ENCODE results near the gene KRT16. TPM values are rescaled to one million over a fixed set of nuclear protein-coding genes. Genes with fewer than 3 reads are reported as not detected.
"Not testable (repeated sequence)": the region's sequence is repeated elsewhere in the genome, so short reads cannot be mapped to it uniquely, and the experiment has no call there.

KRT16 gene
- total and polyA plus RNA-seq, 10 of the 15 experiments (the other 5 are each of a cell fraction or from before 2014, with no cell fraction given), result 0.07 TPM; not detected in 9

- TF ChIP-seq E2F8 (IDR thresholded peaks at IDR 0.05; ENCODE audit: low read depth, partially characterized antibody) (no peak), EZH2 (IDR thresholded peaks at IDR 0.05; ENCODE audit: borderline replicate concordance, control insufficient read depth, low read depth, low read length) (no peak), GATAD2B (conservative IDR thresholded peaks at IDR 0.05; ENCODE audit: low read depth) (no peak), ZNF217 (IDR thresholded peaks at IDR 0.05) (no peak)
Observed at GRCh38 chr17:41620583-41621434, 8.2 kb upstream of the KRT16 start (continued).

GRCh38 chr17:41619927-41620582 is 7.5 kb upstream of the KRT16 start:
- H3K27ac ChIP-seq (ENCODE audit: control insufficient read depth, insufficient read depth); RAD21 ChIA-PET (ENCODE audit: unreplicated experiment); H3K9me3 ChIP-seq (replicated peaks; ENCODE audit: control insufficient read depth, insufficient read depth, low read length); in situ Hi-C loops (cut with MboI); H3K27me3 ChIP-seq (replicated peaks in 1 of 2; ENCODE audit: control insufficient read depth in 2 of 2, insufficient read depth in 2 of 2, low read length in 1 of 2); H3K9ac ChIP-seq (ENCODE audit: control insufficient read depth, insufficient read depth, low read length); H2AFZ ChIP-seq (ENCODE audit: control insufficient read depth, low read depth, low read length); CTCF ChIA-PET; intact Hi-C loops (cut with micrococcal nuclease; ENCODE audit: unreplicated experiment); ATAC-seq; FAIRE-seq; SMC1A ChIA-PET (ENCODE audit: uncharacterized antibody, unreplicated experiment); H3K4me3 ChIP-seq; H3K79me2 ChIP-seq (ENCODE audit: control insufficient read depth, insufficient read depth, low read length); H3K4me2 ChIP-seq (ENCODE audit: control insufficient read depth, insufficient read depth); H4K20me1 ChIP-seq (ENCODE audit: control insufficient read depth, insufficient read depth); BruUV-seq (replicated peaks); POLR2A ChIA-PET; H3K36me3 ChIP-seq (ENCODE audit: control insufficient read depth in 2 of 2, insufficient read depth in 2 of 2, low read length in 1 of 2); DNase-seq (ENCODE audit: low read depth, low spot score); H3K4me1 ChIP-seq (ENCODE audit: control insufficient read depth, insufficient read depth, low read length): not testable (repeated sequence)
- 9% methylated on average over 3 of the region's 6 CpGs for WGBS (ENCODE audit: insufficient coverage, insufficient replicate concordance, low lambda C conversion rate, missing lambda C conversion rate)
